Aorta (tissue), 5 donors: ENCODE data around the gene XKR8. TPM values are rescaled to one million over a fixed set of nuclear protein-coding genes. Genes with fewer than 3 reads are reported as not detected.

Experiments used
- ATAC-seq: fragments of 200-7000 bp; cut with Tn5 transposase; one replicate; pipeline ENCODE4 v1.9.1; 2022; ENCODE audit warnings: moderate library complexity; ENCODE audit not compliant: low FRiP score
- DNase-seq, 2 donors: peaks; one replicate each; pipeline ENCODE4 v3.0.0-alpha.2; 2020
- H3K27ac ChIP-seq, 2 donors: one replicate each; pipeline ENCODE4 v1.5.1; 2013; ENCODE audit warnings: low read length in 2 of 2, mild to moderate bottlenecking in 2 of 2, moderate library complexity in 2 of 2, control low read depth in 1 of 2, inconsistent platforms in 1 of 2, low read depth in 1 of 2
- H3K27me3 ChIP-seq, 2 donors: one replicate each; pipeline ENCODE4 v1.6.1; 2013; ENCODE audit warnings: control low read depth in 1 of 2, low read length in 1 of 2, mild to moderate bottlenecking in 1 of 2, moderate library complexity in 1 of 2; ENCODE audit not compliant: insufficient read depth in 2 of 2, control insufficient read depth in 1 of 2
- H3K36me3 ChIP-seq, 2 donors: one replicate each; pipeline ENCODE4 v1.6.1; 2013; ENCODE audit warnings: control low read depth in 1 of 2, low read length in 1 of 2, mild to moderate bottlenecking in 1 of 2; ENCODE audit not compliant: insufficient read depth in 2 of 2, control insufficient read depth in 1 of 2
- H3K4me1 ChIP-seq, 2 donors: one replicate each; pipeline ENCODE4 v1.6.1; 2013; ENCODE audit warnings: low read length in 2 of 2, control low read depth in 1 of 2, mild to moderate bottlenecking in 1 of 2, moderate library complexity in 1 of 2; ENCODE audit not compliant: insufficient read depth in 2 of 2, control insufficient read depth in 1 of 2
- H3K4me3 ChIP-seq, 2 donors: one replicate each; pipeline ENCODE4 v1.5.1; 2013; ENCODE audit warnings: low read length in 2 of 2, control low read depth in 1 of 2, mild to moderate bottlenecking in 1 of 2
- H3K9me3 ChIP-seq: one replicate; pipeline ENCODE4 v1.6.1; 2013; ENCODE audit warnings: mild to moderate bottlenecking, low read length; ENCODE audit not compliant: control insufficient read depth
- WGBS, 2 donors: extraction: QIAGEN DNeasy Blood & Tissue Kit; methylation state at CpG; one replicate each; pipeline ENCODE4 v1.1.7; 2013; 5-methylcytosine and 5-hydroxymethylcytosine counted together
- intact Hi-C, 2 donors: fragments of 100-400 bp; cut with DNase I; formaldehyde crosslinking; loops; one replicate each; pipeline versions ENCODE4 v1.14.2 to v1.15.0; 2022
- long read RNA-seq, 2 donors: library from polyadenylated mRNA; unstranded; transcript quantifications; one replicate each; pipeline ENCODE4 v2.0.0, GENCODE V29; 2020 to 2021
- polyA plus RNA-seq, 2 donors: library from polyadenylated mRNA; stranded (reverse); fragments of 200-250 nt; gene quantifications; one replicate each; pipeline ENCODE4 v1.2.3, GENCODE V29; 2013
- total RNA-seq, 2 donors: library from RNA; stranded (reverse); fragmentation: NEBNext Ultra II Directional; extraction: Animal tissue kit (Norgen Biotek cat#: 25700); gene quantifications; one replicate each; pipeline ENCODE4 v1.2.1, GENCODE V29; 2021
- donor health status: healthy with polysubstance abuse.
- donor health status: Bipolar disorder and iron deficiency.
- donor health status: DM: no; HTN: no; CAD: no.
- donor health status: DM: no; HTN: no; CAD: no.
- donor health status: DM: yes; HTN: yes; CAD: no.

The XKR8 gene, protein sequence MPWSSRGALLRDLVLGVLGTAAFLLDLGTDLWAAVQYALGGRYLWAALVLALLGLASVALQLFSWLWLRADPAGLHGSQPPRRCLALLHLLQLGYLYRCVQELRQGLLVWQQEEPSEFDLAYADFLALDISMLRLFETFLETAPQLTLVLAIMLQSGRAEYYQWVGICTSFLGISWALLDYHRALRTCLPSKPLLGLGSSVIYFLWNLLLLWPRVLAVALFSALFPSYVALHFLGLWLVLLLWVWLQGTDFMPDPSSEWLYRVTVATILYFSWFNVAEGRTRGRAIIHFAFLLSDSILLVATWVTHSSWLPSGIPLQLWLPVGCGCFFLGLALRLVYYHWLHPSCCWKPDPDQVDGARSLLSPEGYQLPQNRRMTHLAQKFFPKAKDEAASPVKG
- total RNA-seq: 1 to 10 TPM; 6.8 to 7.8 TPM
- 1 to 10 TPM; 4.3 to 7.5 TPM for polyA plus RNA-seq
- long read RNA-seq, donor 1, transcript XKR8-201 (3 exons, 2,692 nt): major isoform, 69 of 89 reads
- long read RNA-seq, donor 1, partial matches to known transcripts: 14 of 89 reads
- long read RNA-seq, donor 1, other reads (novel, unspliced or antisense): 6 of 89 reads
- long read RNA-seq, donor 2, transcript XKR8-201 (3 exons, 2,692 nt): major isoform, 6 of 9 reads
- long read RNA-seq, donor 2, partial matches to known transcripts: 0 of 9 reads
- long read RNA-seq, donor 2, other reads (novel, unspliced or antisense): 3 of 9 reads

DNA sequence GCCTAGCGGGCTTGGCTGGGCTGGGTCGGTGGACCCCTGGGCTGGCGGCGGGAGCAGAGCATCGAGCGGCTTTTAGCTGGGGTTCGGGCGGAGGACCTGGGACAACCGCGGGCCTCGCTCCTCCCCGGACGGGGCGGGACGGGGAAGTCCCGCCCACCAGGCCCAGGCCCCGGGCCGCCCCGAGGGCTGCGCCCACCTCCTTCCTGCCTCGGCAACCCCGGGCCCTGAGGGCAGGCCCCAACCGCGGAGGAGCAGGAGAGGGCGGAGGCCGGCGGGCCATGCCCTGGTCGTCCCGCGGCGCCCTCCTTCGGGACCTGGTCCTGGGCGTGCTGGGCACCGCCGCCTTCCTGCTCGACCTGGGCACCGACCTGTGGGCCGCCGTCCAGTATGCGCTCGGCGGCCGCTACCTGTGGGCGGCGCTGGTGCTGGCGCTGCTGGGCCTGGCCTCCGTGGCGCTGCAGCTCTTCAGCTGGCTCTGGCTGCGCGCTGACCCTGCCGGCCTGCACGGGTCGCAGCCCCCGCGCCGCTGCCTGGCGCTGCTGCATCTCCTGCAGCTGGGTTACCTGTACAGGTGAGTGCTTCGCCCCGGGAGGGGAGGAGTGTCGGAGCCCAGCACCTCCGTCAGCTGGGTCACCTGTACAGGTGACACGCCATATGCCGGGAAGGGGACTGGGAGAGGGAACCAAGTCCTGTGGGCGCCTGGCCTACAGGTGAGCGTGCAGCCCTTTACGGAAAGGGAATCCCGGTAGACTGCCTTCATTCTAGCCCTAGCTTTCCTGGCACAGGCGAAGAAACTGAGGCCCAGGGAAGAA lies at the start of gene XKR8:
XKR8 (plus strand) TSS at position 182 of the 812 bp plus-strand sequence; CDS start at position 279, 97 bp downstream.
- peak; percentile 94 for ATAC-seq
- 4 to 5% methylated on average over 50 to 68 of the region's 68 CpGs for WGBS, 2 donors
- intact Hi-C loops: no loop called here
- Histone ChIP-seq H3K27ac (peak within 1 kb of the TSS; percentile 31 to 81), H3K4me1 (no peaks in the 10 kb centered on the region), H3K27me3 (no peaks in the 10 kb centered on the region), H3K9me3 (no peaks in the 10 kb centered on the region), H3K4me3 (peak within 1 kb of the TSS; percentile 27 to 67), H3K36me3 (peaks cover 0 to 2% of the 10 kb centered on the region in 2 donors)
- peak; percentile 88 to 92 for DNase-seq

DNA sequence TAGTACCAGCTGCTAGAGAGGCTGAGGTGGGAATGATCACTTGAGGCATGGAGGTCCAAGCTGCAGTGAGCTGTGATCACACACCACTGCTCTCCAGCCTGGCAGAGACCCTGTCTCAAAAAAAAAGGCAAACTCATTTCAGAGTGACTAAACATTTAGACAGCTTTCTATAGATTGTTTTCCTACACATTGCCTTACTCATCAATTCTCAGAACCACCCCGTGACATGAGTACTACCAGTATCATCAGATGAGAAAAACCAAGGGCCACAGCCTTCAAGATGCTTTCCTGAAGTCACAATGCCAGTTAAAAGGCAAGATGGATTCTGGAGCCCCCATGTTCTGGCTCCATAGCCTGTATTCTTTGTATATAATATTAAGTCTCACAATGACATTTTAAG lies 47.3 kb upstream of the XKR8 start:
- ATAC-seq (no peak), DNase-seq (no peak)
- no peak overlapping the region for H3K27ac ChIP-seq
- WGBS, 2 donors: 97 to 98% methylated on average over 1 of the region's 1 CpG
- H3K36me3 ChIP-seq: peaks cover 2% of the 10 kb centered on the region in 2 donors
- no peak overlapping the region for H3K4me3 ChIP-seq
- no peaks in the 10 kb centered on the region for H3K9me3 ChIP-seq
- H3K4me1 ChIP-seq: no peaks in the 10 kb centered on the region
- H3K27me3 ChIP-seq: no peaks in the 10 kb centered on the region
- intact Hi-C loops: no loop called here

DNA sequence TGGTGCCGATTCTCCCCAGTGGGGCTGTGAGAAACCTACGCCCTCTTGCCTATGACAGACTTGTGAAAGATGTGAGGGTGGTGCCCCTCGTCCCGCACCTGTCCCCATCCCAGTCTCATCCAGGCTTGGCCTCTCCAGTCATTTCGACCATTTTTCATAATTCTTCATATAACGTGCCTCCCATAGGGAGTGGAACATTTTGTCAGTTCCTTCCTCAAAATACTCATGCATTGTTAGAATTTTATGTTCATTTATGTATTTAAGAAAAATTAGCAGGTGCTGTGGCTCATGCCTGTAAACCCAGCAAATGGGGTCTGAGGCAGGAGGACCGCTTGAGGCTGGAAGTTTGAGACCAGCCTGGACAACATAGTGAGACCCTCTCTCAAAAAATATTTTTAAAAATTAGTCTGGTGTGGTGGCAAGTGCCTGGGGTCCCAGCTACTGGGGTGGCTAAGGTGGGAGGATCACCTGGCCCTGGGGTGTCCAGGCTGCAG lies 44.6 kb upstream of the XKR8 start:
- H3K27ac ChIP-seq: peak overlapping the region in 1 of 2 donors; percentile 43
- no peak overlapping the region for H3K4me3 ChIP-seq
- no peaks in the 10 kb centered on the region for H3K4me1 ChIP-seq
- WGBS, 2 donors: 60 to 64% methylated on average over 7 of the region's 7 CpGs
- ATAC-seq: peak; percentile 24
- no peaks in the 10 kb centered on the region for H3K36me3 ChIP-seq
- H3K9me3 ChIP-seq: no peaks in the 10 kb centered on the region
- intact Hi-C loops: no loop called here
- H3K27me3 ChIP-seq: no peaks in the 10 kb centered on the region
- DNase-seq: no peak

GRCh38 chr1:27922272-27922671 lies 37.5 kb upstream of the XKR8 start:
- H3K27ac ChIP-seq: no peak overlapping the region
- no peaks in the 10 kb centered on the region for H3K4me1 ChIP-seq
- H3K4me3 ChIP-seq: no peak overlapping the region
- no peaks in the 10 kb centered on the region for H3K36me3 ChIP-seq
- ATAC-seq (no peak), DNase-seq (no peak)
- no peaks in the 10 kb centered on the region for H3K27me3 ChIP-seq
- intact Hi-C loops: no loop called here
- H3K9me3 ChIP-seq: no peaks in the 10 kb centered on the region
- 75 to 79% methylated on average over 3 of the region's 3 CpGs for WGBS, 2 donors

DNA sequence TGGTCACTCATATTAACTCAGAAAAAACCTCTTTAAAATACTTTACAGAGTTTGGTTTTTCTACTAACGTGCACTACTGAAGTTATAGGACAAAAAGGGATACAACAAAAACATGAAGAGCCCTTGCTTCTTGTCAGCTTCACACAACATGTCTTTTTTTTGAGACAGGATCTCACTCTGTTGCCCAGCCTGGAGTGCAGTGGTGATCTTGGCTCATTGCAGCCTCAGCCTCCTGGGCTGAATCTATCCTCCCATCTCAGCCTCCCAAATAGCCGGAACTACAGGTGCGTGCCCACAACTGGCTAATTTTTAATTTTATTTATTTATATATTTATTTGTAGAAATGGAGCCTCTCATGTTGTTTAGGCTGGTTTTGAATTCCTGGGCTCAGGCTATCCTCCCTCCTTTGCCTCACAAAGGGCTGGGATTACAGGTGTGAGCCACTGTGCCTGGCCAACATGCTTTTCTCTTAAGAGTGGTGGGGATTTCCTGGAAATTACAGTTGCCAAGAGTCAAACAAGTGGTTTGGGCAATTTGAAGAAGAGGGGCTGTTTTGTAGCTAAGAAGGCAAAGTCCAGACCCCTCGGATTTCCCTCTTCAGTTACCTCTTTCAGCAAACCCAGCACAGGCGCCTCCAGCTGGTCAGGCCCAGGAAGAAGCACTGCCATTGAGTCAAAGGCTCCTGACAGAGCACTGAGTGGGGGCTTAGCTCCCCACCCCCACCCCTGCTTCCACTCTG lies 31.4 kb upstream of the XKR8 start:
- Histone ChIP-seq H3K27ac (no peak overlapping the region), H3K27me3 (no peaks in the 10 kb centered on the region), H3K36me3 (no peaks in the 10 kb centered on the region), H3K4me1 (no peaks in the 10 kb centered on the region), H3K9me3 (no peaks in the 10 kb centered on the region), H3K4me3 (no peak overlapping the region)
- 64 to 69% methylated on average over 5 of the region's 5 CpGs for WGBS, 2 donors
- DNase-seq (no peak), ATAC-seq (no peak)
- intact Hi-C loops: no loop called here

GRCh38 chr1:27931184-27931583 lies 28.6 kb upstream of the XKR8 start:
- H3K36me3 ChIP-seq: no peaks in the 10 kb centered on the region
- no peaks in the 10 kb centered on the region for H3K27me3 ChIP-seq
- no peak overlapping the region for H3K4me3 ChIP-seq
- no peak overlapping the region for H3K27ac ChIP-seq
- DNase-seq (no peak), ATAC-seq (no peak)
- WGBS, 2 donors: 88 to 91% methylated on average over 6 of the region's 6 CpGs
- H3K4me1 ChIP-seq: no peaks in the 10 kb centered on the region
- intact Hi-C loops: no loop called here
- no peaks in the 10 kb centered on the region for H3K9me3 ChIP-seq

- 84 to 89% methylated on average over 3 to 4 of the region's 4 CpGs for WGBS, 2 donors
- intact Hi-C loops: no loop called here
Observed at GRCh38 chr1:27931759-27932158, 28.0 kb upstream of the XKR8 start.

More at GRCh38 chr1:27931759-27932158, 28.0 kb upstream of the XKR8 start:
- no peak overlapping the region for H3K4me3 ChIP-seq
- H3K9me3 ChIP-seq: no peaks in the 10 kb centered on the region
- H3K4me1 ChIP-seq: no peaks in the 10 kb centered on the region
- no peak overlapping the region for H3K27ac ChIP-seq
- no peaks in the 10 kb centered on the region for H3K27me3 ChIP-seq
- no peaks in the 10 kb centered on the region for H3K36me3 ChIP-seq
- no peak for DNase-seq
- ATAC-seq: no peak
